Thyroid gland (tissue), 4 donors: ENCODE results near the gene HACL1. TPM values are rescaled to one million over a fixed set of nuclear protein-coding genes. Genes with fewer than 3 reads are reported as not detected.

Source experiments
- DNase-seq, 2 donors: peaks; one replicate each; pipeline ENCODE4 v3.0.0-alpha.2; 2019
- H3K27ac ChIP-seq, 3 donors: fragments of 200-600 bp; sonication (generic); 1 replicate in 2 of 3; 2 replicates in 1 of 3; pipeline ENCODE4 v1.5.1; 2016 to 2019; ENCODE audit warnings: mild to moderate bottlenecking in 1 of 3, moderate library complexity in 1 of 3
- H3K27me3 ChIP-seq: fragments of 200-600 bp; sonication (generic); one replicate; pipeline ENCODE4 v1.5.1; 2019
- H3K36me3 ChIP-seq, 2 donors: fragments of 200-600 bp; sonication (generic); one replicate each; pipeline ENCODE4 v1.5.1; 2016 to 2019
- H3K4me1 ChIP-seq, 2 donors: fragments of 200-600 bp; sonication (generic); one replicate each; pipeline ENCODE4 v1.5.1; 2017 to 2019
- H3K4me3 ChIP-seq, 3 donors: fragments of 200-600 bp; sonication (generic); replicated peaks in 1 of 3; 1 replicate in 2 of 3; 2 replicates in 1 of 3; pipeline ENCODE4 v1.5.1; 2016; ENCODE audit warnings: mild to moderate bottlenecking in 1 of 3
- H3K9me3 ChIP-seq: fragments of 200-600 bp; sonication (generic); one replicate; pipeline ENCODE4 v1.5.1; 2017
- POLR2A ChIP-seq, 2 donors: fragments of 450-650 bp; IDR thresholded peaks; one replicate each; pipeline ENCODE4 v1.6.1; 2017; ENCODE audit warnings: antibody characterized with exemption in 2 of 2, mild to moderate bottlenecking in 2 of 2, moderate library complexity in 1 of 2
- WGBS, 2 donors: methylation state at CpG; one replicate each; pipeline ENCODE4 v1.1.5; 2017; 5-methylcytosine and 5-hydroxymethylcytosine counted together
- intact Hi-C: fragments of 100-400 bp; cut with DNase I; formaldehyde crosslinking; loops from one replicate; pipeline ENCODE4 v1.15.1; 2023
- total RNA-seq, 4 donors: library from RNA; depleted of rRNA; stranded (reverse); fragments of >200 nt; gene quantifications; one replicate each; pipeline ENCODE4 v1.2.3, GENCODE V29; 2016
- TF ChIP-seq, protein P1 (sequence below), 6 experiments: fragments of 200-600 bp in 3 of 6; fragments of 450-650 bp in 3 of 6; sonication (generic) in 3 of 6; IDR thresholded peaks; one replicate each; pipeline ENCODE4 v1.5.1; 2016 to 2019; ENCODE audit warnings: antibody characterized with exemption in 6 of 6, mild to moderate bottlenecking in 2 of 6, inconsistent platforms in 1 of 6, moderate library complexity in 1 of 6

Gene HACL1
- total RNA-seq, 4 donors from 2014 or later = 24.2 to 45.0 (median 37.7) TPM

DNA sequence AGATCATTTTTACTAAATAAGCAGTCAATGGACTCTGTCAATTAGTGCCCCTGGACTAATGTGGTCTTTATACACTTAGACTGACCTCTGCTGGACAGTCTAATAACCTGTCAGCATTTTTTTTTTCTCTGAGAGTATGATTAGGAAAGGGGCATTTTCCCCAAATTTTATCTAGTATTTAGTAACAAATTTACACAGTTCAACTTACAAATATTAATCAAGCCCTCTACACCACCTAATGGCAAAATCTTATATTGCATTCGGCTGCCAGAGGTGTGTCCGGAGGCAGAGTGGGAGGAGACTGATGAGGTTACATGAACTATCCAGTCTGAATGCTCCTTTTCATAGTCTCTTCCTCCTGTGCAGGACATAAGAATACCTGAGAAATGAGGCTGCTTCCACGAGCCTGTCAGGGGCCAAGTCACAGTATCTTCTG is 43.8 kb downstream of the HACL1 start:
- 1 to 3% methylated on average over 3 of the region's 3 CpGs for WGBS, 2 donors
- no peak overlapping the region for H3K4me3 ChIP-seq
- no peaks in the 10 kb centered on the region for H3K9me3 ChIP-seq
- H3K27me3 ChIP-seq = no peaks in the 10 kb centered on the region
- peaks cover 0 to 9% of the 10 kb centered on the region in 2 donors for H3K36me3 ChIP-seq
- TF ChIP-seq POLR2A (IDR thresholded peaks at IDR 0.05) = peak in 1 of 2 donors; percentile 47
- TF ChIP-seq, protein P1, sequence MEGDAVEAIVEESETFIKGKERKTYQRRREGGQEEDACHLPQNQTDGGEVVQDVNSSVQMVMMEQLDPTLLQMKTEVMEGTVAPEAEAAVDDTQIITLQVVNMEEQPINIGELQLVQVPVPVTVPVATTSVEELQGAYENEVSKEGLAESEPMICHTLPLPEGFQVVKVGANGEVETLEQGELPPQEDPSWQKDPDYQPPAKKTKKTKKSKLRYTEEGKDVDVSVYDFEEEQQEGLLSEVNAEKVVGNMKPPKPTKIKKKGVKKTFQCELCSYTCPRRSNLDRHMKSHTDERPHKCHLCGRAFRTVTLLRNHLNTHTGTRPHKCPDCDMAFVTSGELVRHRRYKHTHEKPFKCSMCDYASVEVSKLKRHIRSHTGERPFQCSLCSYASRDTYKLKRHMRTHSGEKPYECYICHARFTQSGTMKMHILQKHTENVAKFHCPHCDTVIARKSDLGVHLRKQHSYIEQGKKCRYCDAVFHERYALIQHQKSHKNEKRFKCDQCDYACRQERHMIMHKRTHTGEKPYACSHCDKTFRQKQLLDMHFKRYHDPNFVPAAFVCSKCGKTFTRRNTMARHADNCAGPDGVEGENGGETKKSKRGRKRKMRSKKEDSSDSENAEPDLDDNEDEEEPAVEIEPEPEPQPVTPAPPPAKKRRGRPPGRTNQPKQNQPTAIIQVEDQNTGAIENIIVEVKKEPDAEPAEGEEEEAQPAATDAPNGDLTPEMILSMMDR (IDR thresholded peaks at IDR 0.05) = peak; percentile 40 to 85 (median 66)
- intact Hi-C loops = loop anchor here (5.0 to 10.0 kb wide), 2 partner anchors 130 to 343 kb away; partner anchors contain the start of genes EAF1 and METTL6
- DNase-seq = peak; percentile 68 to 71
- H3K27ac ChIP-seq = peak overlapping the region; percentile 70 to 87 (median 83)
- H3K4me1 ChIP-seq = peaks cover 15 to 20% of the 10 kb centered on the region in 2 donors

- Histone ChIP-seq H3K4me3 (no peak overlapping the region), H3K36me3 (no peaks in the 10 kb centered on the region), H3K4me1 (peaks cover 15% of the 10 kb centered on the region in 2 donors), H3K9me3 (no peaks in the 10 kb centered on the region), H3K27me3 (no peaks in the 10 kb centered on the region), H3K27ac (no peak overlapping the region)
- TF ChIP-seq, protein P1 (IDR thresholded peaks at IDR 0.05) = no peak
- TF ChIP-seq POLR2A (IDR thresholded peaks at IDR 0.05) = no peak
- 70 to 77% methylated on average over 2 of the region's 2 CpGs for WGBS, 2 donors
- intact Hi-C loops = loop anchor here (5.0 to 10.0 kb wide), 2 partner anchors 129 to 342 kb away; partner anchors contain the start of genes EAF1 and METTL6
- no peak for DNase-seq
Measured at GRCh38 chr3:15556512-15556911, 44.9 kb downstream of the HACL1 start.

GRCh38 chr3:15553749-15554148 is 47.6 kb downstream of the HACL1 start:
- no peaks in the 10 kb centered on the region for H3K9me3 ChIP-seq
- no peaks in the 10 kb centered on the region for H3K27me3 ChIP-seq
- DNase-seq = no peak
- peak overlapping the region in 1 of 3 donors; percentile 5 for H3K27ac ChIP-seq
- 59 to 72% methylated on average over 3 of the region's 3 CpGs for WGBS, 2 donors
- H3K4me1 ChIP-seq = peaks cover 10 to 11% of the 10 kb centered on the region in 2 donors
- H3K4me3 ChIP-seq = no peak overlapping the region
- TF ChIP-seq, protein P1 (IDR thresholded peaks at IDR 0.05) = no peak
- TF ChIP-seq POLR2A (IDR thresholded peaks at IDR 0.05) = no peak
- intact Hi-C loops = loop anchor here (10.0 kb wide), 1 partner anchor 339 kb away; no protein-coding TSS in a partner anchor
- no peaks in the 10 kb centered on the region for H3K36me3 ChIP-seq

GRCh38 chr3:15551902-15552301 is 49.5 kb downstream of the HACL1 start:
- peaks cover 0 to 3% of the 10 kb centered on the region in 2 donors for H3K4me1 ChIP-seq
- intact Hi-C loops = loop anchor here (10.0 kb wide), 1 partner anchor 337 kb away; no protein-coding TSS in a partner anchor
- WGBS, 2 donors = 100% methylated on average over 1 of the region's 1 CpG

DNA sequence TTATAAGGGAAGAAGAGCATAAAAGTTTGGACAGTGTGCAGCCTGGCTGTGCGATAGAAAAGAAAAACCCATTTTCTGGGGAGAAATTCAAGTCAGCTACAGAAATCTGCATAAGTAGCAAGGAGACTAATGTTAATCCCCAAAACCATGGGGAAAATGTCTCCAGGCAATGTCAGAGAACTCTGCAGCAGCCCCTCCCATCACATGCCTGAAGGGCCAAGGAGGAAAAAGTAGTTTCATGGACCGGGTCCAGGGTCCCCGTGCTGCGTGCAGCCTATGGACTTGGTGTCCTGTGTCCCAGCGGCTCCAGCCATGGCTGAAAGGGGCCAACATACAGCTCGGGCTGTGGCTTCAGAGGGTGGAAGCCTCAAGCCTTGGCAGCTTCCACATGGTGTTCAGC is 51.5 kb downstream of the HACL1 start:
- no peaks in the 10 kb centered on the region for H3K9me3 ChIP-seq
- intact Hi-C loops = loop anchor here (10.0 kb wide), 1 partner anchor 335 kb away; no protein-coding TSS in a partner anchor
- no peak overlapping the region for H3K27ac ChIP-seq

More at GRCh38 chr3:15551902-15552301, 49.5 kb downstream of the HACL1 start:
- DNase-seq = no peak
- no peaks in the 10 kb centered on the region for H3K9me3 ChIP-seq
- no peak overlapping the region for H3K27ac ChIP-seq
- TF ChIP-seq, protein P1 (IDR thresholded peaks at IDR 0.05) = no peak
- no peak for TF ChIP-seq POLR2A (IDR thresholded peaks at IDR 0.05)
- H3K36me3 ChIP-seq = no peaks in the 10 kb centered on the region
- no peaks in the 10 kb centered on the region for H3K27me3 ChIP-seq
- no peak overlapping the region for H3K4me3 ChIP-seq

More for the DNA sequence above, 51.5 kb downstream of the HACL1 start:
- H3K4me3 ChIP-seq = no peak overlapping the region
- TF ChIP-seq POLR2A (IDR thresholded peaks at IDR 0.05) = no peak
- TF ChIP-seq, protein P1 (IDR thresholded peaks at IDR 0.05) = no peak
- WGBS, 2 donors = 58 to 91% methylated on average over 5 to 6 of the region's 6 CpGs
- DNase-seq = no peak
- H3K4me1 ChIP-seq = peaks cover 0 to 3% of the 10 kb centered on the region in 2 donors
- no peaks in the 10 kb centered on the region for H3K27me3 ChIP-seq
- H3K36me3 ChIP-seq = no peaks in the 10 kb centered on the region
